ENCODE measurements around the gene OR11H7.
"Not testable (repeated sequence)": the region's sequence is repeated elsewhere in the genome, so short reads cannot be mapped to it uniquely, and the experiment has no call there.

The OR11H7 gene

DNA sequence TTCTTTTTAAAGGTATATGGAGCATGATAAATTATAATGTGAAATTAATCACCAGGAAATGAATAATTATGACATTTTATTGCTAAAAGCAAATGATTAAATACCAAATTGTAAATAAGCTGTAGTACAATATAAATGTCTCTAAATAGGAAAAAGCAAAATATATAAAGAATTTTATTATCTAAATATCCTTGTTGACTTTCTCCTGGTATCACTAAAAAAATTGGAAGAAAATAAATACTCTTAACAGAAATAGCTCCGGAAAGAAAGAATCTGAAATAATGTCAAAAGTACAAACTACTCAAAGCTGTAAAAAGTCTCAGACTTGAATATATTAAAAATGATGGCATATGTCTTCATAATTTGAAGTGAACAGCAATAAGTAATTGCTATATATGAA is at the start of gene OR11H7:
Gene OR11H7 (plus strand): TSS at position 301 of the 400 bp plus-strand sequence.
- no peaks in the 10 kb centered on the region for H3K36me3 ChIP-seq (ENCODE audit: insufficient read depth, low read length)
- H3K4me3 ChIP-seq (ENCODE audit: low read length): no peak within 1 kb of the TSS
- H2AFZ ChIP-seq (ENCODE audit: low read depth, low read length): no peak within 1 kb of the TSS
- no peaks in the 10 kb centered on the region for H3K4me1 ChIP-seq (ENCODE audit: insufficient read depth, low read length)
- peaks cover 2% of the 10 kb centered on the region for H3K27me3 ChIP-seq (ENCODE audit: insufficient read depth, low read length)
- no peaks in the 10 kb centered on the region for H3K9me3 ChIP-seq (ENCODE audit: low read length)

DNA sequence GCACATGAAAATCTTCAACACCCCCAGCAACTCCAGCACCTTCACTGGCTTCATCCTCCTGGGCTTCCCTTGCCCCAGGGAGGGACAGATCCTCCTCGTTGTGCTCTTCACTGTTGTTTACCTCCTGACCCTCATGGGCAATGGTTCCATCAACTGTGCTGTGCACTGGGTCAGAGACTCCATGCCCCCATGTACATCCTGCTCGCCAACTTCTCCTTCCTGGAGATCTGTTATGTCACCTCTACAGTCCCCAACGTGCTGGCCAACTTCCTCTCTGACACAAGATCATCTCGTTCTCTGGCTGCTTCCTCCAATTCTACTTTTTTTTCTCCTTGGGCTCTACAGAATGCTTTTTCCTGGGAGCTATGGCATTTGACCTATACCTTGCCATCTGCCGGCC is 49.6 kb upstream of the OR11H7 start:
- Histone ChIP-seq H2AFZ (ENCODE audit: low read depth, low read length) (no peak overlapping the region), H3K4me1 (ENCODE audit: insufficient read depth, low read length) (no peaks in the 10 kb centered on the region), H3K4me3 (ENCODE audit: low read length) (no peak overlapping the region), H3K27me3 (ENCODE audit: insufficient read depth, low read length) (peaks cover 2% of the 10 kb centered on the region), H3K9me3 (ENCODE audit: low read length) (no peaks in the 10 kb centered on the region), H3K36me3 (ENCODE audit: insufficient read depth, low read length) (no peaks in the 10 kb centered on the region)

DNA sequence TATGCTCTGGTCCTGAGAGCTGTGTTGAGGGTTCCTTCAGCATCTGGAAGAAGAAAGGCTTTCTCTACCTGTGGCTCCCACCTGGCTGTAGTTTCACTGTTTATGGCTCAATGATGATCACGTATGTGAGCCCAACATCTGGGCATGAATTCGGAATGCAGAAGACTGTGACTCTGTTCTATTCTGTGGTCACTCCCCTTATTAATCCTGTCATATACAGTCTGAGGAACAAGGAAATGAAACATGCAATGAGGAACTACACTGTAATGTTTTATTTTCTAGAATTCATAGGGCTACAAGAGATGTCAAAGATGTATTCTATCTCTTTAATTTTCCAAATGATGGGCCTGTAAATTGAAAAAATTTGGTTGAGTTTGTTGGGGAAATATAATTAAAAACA is 48.9 kb upstream of the OR11H7 start:
- no peaks in the 10 kb centered on the region for H3K9me3 ChIP-seq (ENCODE audit: low read length)
- no peaks in the 10 kb centered on the region for H3K36me3 ChIP-seq (ENCODE audit: insufficient read depth, low read length)
- no peak overlapping the region for H2AFZ ChIP-seq (ENCODE audit: low read depth, low read length)
- H3K4me3 ChIP-seq (ENCODE audit: low read length): no peak overlapping the region
- peaks cover 2% of the 10 kb centered on the region for H3K27me3 ChIP-seq (ENCODE audit: insufficient read depth, low read length)
- H3K4me1 ChIP-seq (ENCODE audit: insufficient read depth, low read length): no peaks in the 10 kb centered on the region

DNA sequence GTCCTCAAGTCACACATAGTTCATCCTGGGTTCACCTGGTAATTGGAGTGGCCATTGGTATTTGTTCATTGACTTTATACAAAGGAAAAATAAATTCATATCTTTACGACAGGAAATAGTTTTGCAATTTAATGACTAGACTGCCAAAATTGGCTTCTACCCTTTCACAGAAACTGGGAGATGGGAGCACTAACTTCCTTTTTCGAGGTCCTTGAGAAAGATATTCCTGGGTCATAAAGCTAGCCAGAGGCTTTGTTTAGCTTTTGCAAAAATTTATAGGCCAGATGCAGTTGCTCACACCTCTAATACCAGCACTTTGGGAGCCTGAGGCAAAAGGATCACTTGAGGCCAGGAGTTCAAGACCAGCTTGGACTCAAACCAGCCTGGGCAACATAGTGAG is 48.3 kb upstream of the OR11H7 start:
- Histone ChIP-seq H2AFZ (ENCODE audit: low read depth, low read length) (no peak overlapping the region), H3K4me3 (ENCODE audit: low read length) (no peak overlapping the region), H3K4me1 (ENCODE audit: insufficient read depth, low read length) (no peaks in the 10 kb centered on the region), H3K9me3 (ENCODE audit: low read length) (no peaks in the 10 kb centered on the region), H3K36me3 (ENCODE audit: insufficient read depth, low read length) (no peaks in the 10 kb centered on the region), H3K27me3 (ENCODE audit: insufficient read depth, low read length) (peaks cover 2% of the 10 kb centered on the region)

DNA sequence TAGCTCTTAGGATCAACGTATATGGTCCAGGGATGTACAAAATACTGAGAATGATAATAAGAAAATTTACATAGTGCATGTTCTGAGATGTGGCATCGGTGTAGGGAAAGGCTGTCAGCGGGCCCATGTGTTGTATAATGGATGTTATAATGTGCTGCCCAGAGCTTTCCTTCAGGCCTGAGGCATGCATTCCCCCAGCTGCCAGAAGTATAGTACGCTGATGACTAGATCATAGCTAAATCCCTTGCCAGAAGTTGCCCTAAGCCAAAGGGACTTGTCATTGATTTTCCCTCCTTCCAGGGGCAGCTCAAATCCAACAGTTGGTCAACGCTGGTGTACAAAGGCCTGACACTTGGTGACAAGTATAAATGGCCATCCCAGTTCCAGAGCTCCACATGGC is 44.6 kb upstream of the OR11H7 start:
- H3K4me3 ChIP-seq (ENCODE audit: low read length): no peak overlapping the region
- H2AFZ ChIP-seq (ENCODE audit: low read depth, low read length): no peak overlapping the region
- no peaks in the 10 kb centered on the region for H3K36me3 ChIP-seq (ENCODE audit: insufficient read depth, low read length)
- H3K4me1 ChIP-seq (ENCODE audit: insufficient read depth, low read length): no peaks in the 10 kb centered on the region
- H3K9me3 ChIP-seq (ENCODE audit: low read length): no peaks in the 10 kb centered on the region
- peaks cover 2% of the 10 kb centered on the region for H3K27me3 ChIP-seq (ENCODE audit: insufficient read depth, low read length)

DNA sequence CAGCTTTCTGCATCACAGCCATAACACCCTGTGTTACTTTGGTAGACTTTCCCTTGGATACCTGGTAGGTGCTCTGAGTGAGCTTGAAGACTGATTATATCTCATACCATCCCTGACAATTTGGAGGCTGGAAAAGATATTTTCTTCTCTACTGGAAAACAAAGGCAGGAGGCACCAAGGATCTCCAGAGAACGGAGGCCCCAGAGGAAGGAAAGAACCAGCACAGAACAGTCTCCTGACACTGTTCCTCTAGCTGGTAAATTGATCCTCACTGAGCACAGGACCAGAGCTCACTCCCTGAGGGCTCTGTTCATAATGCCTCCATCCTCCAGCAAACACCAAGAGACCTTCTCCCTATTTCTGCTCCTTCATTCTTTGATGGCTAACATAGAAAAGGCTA is 38.2 kb upstream of the OR11H7 start, which contains the start of gene OR11G2:
Gene OR11G2 (plus strand): TSS at position 301 of the 400 bp plus-strand sequence. CDS start 6,542 bp downstream, outside the sequence.
- Histone ChIP-seq H3K36me3 (ENCODE audit: insufficient read depth, low read length) (no peaks in the 10 kb centered on the region), H3K9me3 (ENCODE audit: low read length) (no peaks in the 10 kb centered on the region), H2AFZ (ENCODE audit: low read depth, low read length) (no peak within 1 kb of the TSS)

DNA sequence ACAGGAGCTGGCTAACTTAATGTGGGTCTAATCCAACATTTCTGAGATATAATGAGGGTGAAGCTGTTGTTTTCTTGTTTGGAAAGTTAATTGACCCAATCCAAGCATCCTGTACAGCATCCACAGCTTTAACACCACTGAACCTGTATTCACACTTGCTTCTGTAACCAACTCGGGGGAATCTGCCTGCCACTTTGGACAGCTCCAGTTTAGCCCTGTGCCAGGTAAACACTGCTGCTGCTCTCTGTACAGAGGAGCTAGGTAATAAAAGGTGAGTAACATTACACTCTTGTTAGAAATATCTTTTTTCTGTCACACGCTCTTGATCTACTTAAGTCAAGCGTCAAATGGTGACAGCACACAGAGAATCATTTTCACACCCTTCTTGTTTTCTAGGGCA is 37.4 kb upstream of the OR11H7 start:
- no peaks in the 10 kb centered on the region for H3K36me3 ChIP-seq (ENCODE audit: insufficient read depth, low read length)
- peaks cover 7% of the 10 kb centered on the region for H3K27me3 ChIP-seq (ENCODE audit: insufficient read depth, low read length)
- H3K4me3 ChIP-seq (ENCODE audit: low read length): no peak overlapping the region
- no peaks in the 10 kb centered on the region for H3K9me3 ChIP-seq (ENCODE audit: low read length)
- H3K4me1 ChIP-seq (ENCODE audit: insufficient read depth, low read length): no peaks in the 10 kb centered on the region
- H2AFZ ChIP-seq (ENCODE audit: low read depth, low read length): no peak overlapping the region

More for the DNA sequence above, 38.2 kb upstream of the OR11H7 start, which contains the start of gene OR11G2:
- peaks cover 7% of the 10 kb centered on the region for H3K27me3 ChIP-seq (ENCODE audit: insufficient read depth, low read length)
- no peaks in the 10 kb centered on the region for H3K4me1 ChIP-seq (ENCODE audit: insufficient read depth, low read length)
- no peak within 1 kb of the TSS for H3K4me3 ChIP-seq (ENCODE audit: low read length)

DNA sequence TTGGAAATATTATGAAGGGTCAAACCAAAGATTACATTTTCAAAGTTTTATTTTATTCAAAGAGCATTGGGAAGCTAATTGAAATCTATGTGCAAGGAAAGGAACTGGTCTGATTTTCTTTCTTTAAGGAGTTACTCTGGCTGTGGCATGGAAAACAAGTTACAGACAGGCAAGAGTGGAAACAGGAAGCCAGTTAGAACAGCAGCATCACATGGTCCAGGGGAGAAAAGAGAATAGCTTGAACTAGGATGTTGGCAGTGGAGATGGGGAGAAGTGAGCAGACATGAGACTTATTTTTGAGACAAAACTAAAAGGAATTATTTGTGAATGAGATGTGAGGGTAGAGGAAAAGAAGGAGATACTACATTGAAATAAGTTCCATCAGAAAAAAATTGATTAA is 34.7 kb upstream of the OR11H7 start:
- Histone ChIP-seq H3K27me3 (ENCODE audit: insufficient read depth, low read length) (peaks cover 11% of the 10 kb centered on the region), H3K4me3 (ENCODE audit: low read length) (no peak overlapping the region), H3K4me1 (ENCODE audit: insufficient read depth, low read length) (no peaks in the 10 kb centered on the region), H3K36me3 (ENCODE audit: insufficient read depth, low read length) (no peaks in the 10 kb centered on the region), H3K9me3 (ENCODE audit: low read length) (no peaks in the 10 kb centered on the region), H2AFZ (ENCODE audit: low read depth, low read length) (no peak overlapping the region)

DNA sequence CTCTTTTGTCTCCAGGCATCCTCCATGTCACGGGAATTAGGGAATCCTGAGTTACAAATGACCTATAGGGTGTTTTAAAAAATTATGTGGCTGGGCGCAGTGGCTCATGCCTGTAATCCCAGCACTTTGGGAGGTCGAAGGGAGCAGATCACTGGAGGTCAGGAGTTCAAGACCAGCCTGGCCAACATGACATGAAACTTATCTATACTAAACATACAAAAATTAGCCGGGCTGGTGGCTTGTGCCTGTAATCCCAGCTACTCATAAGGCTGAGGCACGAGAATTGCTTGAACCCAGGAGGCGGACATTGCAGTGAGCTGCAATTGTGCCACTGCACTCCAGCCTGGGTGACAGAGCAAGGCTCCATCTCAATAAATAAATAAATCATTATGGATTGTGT is 33.6 kb upstream of the OR11H7 start:
- peaks cover 11% of the 10 kb centered on the region for H3K27me3 ChIP-seq (ENCODE audit: insufficient read depth, low read length)
- H3K4me1 ChIP-seq (ENCODE audit: insufficient read depth, low read length); H2AFZ ChIP-seq (ENCODE audit: low read depth, low read length); H3K36me3 ChIP-seq (ENCODE audit: insufficient read depth, low read length); H3K4me3 ChIP-seq (ENCODE audit: low read length); H3K9me3 ChIP-seq (ENCODE audit: low read length): not testable (repeated sequence)

DNA sequence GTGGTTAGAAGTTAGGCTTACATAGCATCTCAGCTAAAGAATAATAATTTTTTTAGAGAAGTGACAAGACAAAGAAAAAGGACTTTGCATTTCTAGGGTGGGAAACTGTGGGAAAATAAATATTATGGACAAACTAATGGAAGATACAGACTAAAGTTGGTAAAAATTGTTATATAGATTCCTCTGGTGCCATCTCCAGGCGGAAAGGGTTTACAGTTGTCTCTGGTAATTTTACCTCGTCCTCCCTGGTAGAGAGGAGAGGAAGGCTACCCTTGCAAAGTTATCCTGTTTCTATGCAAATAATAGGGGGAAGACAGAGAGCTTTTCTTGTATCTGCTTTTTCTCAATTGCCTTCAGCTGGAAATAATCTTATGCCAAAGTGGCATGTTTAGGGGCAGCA is 32.9 kb upstream of the OR11H7 start:
- Histone ChIP-seq H3K4me1 (ENCODE audit: insufficient read depth, low read length) (no peaks in the 10 kb centered on the region), H2AFZ (ENCODE audit: low read depth, low read length) (no peak overlapping the region), H3K4me3 (ENCODE audit: low read length) (no peak overlapping the region), H3K27me3 (ENCODE audit: insufficient read depth, low read length) (peaks cover 11% of the 10 kb centered on the region), H3K9me3 (ENCODE audit: low read length) (no peaks in the 10 kb centered on the region), H3K36me3 (ENCODE audit: insufficient read depth, low read length) (no peaks in the 10 kb centered on the region)

DNA sequence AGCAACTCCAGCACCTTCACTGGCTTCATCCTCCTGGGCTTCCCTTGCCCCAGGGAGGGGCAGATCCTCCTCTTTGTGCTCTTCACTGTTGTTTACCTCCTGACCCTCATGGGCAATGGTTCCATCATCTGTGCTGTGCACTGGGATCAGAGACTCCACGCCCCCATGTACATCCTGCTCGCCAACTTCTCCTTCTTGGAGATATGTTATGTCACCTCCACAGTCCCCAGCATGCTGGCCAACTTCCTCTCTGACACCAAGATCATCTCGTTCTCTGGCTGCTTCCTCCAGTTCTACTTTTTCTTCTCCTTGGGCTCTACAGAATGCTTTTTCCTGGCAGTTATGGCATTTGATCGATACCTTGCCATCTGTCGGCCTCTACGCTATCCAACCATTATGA is 31.3 kb upstream of the OR11H7 start:
- no peaks in the 10 kb centered on the region for H3K9me3 ChIP-seq (ENCODE audit: low read length)
- peaks cover 8% of the 10 kb centered on the region for H3K27me3 ChIP-seq (ENCODE audit: insufficient read depth, low read length)
- H3K4me3 ChIP-seq (ENCODE audit: low read length): no peak overlapping the region
- no peak overlapping the region for H2AFZ ChIP-seq (ENCODE audit: low read depth, low read length)
- no peaks in the 10 kb centered on the region for H3K36me3 ChIP-seq (ENCODE audit: insufficient read depth, low read length)
- H3K4me1 ChIP-seq (ENCODE audit: insufficient read depth, low read length): no peaks in the 10 kb centered on the region

DNA sequence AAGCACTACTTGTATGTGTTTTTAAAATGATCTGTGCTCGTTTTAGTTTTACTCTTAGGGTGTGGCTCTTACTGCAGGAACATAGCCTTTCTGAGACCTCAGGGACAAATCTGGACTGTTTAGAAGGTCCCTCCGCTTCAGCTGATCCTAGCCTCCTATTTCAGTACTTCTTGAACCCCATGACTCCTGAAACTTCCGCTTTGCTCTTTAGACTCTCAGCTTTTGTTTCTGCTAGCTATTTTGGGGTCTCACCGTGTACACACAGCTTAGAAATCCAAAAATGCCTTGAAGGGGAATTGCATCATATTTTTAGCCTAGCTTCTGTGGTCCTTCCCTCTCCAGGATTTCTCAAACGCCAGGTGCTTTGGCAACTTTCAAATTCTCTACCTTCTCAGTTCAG is 29.8 kb upstream of the OR11H7 start:
- Histone ChIP-seq H3K36me3 (ENCODE audit: insufficient read depth, low read length) (no peaks in the 10 kb centered on the region), H2AFZ (ENCODE audit: low read depth, low read length) (no peak overlapping the region), H3K27me3 (ENCODE audit: insufficient read depth, low read length) (peaks cover 8% of the 10 kb centered on the region), H3K4me3 (ENCODE audit: low read length) (no peak overlapping the region), H3K4me1 (ENCODE audit: insufficient read depth, low read length) (no peaks in the 10 kb centered on the region), H3K9me3 (ENCODE audit: low read length) (no peaks in the 10 kb centered on the region)

DNA sequence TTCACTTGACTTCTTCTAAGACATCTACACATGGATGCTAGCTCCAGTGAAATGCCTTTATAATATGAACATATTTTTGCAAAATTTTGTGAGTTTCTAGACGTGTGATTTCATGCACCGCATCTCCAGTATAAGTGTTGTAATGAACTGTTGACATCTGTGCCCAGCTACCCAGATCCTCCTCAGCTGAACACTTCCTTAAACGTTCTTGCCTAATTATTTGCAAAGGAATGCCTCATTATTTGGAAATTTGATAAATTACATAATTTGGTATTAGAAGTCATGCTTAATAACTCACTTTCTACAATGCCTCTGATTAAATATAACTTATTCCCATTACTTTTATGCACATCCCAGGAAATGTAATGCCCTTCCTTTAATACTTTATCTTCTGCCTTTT is 24.1 kb upstream of the OR11H7 start:
- no peaks in the 10 kb centered on the region for H3K27me3 ChIP-seq (ENCODE audit: insufficient read depth, low read length)
- no peak overlapping the region for H2AFZ ChIP-seq (ENCODE audit: low read depth, low read length)
- H3K9me3 ChIP-seq (ENCODE audit: low read length): no peaks in the 10 kb centered on the region
- no peak overlapping the region for H3K4me3 ChIP-seq (ENCODE audit: low read length)
- H3K36me3 ChIP-seq (ENCODE audit: insufficient read depth, low read length): no peaks in the 10 kb centered on the region
- no peaks in the 10 kb centered on the region for H3K4me1 ChIP-seq (ENCODE audit: insufficient read depth, low read length)

DNA sequence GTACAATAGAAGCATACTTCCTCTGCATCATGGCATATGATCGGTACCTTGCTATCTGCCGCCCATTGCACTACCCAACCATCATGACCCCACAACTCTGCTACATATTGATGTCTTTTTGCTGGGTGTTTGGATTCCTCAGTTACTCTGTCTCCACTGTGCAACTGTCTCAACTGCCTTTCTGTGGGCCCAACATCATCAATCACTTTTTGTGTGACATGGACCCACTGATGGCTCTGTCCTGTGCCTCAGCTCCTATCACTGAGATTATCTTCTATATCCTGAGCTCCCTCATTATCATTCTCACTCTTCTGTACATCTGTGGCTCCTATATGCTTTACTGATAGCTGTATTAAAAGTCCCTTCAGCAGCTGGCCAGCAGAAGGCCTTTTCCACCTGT is 19.2 kb upstream of the OR11H7 start:
- no peaks in the 10 kb centered on the region for H3K9me3 ChIP-seq (ENCODE audit: low read length)
- H3K4me1 ChIP-seq (ENCODE audit: insufficient read depth, low read length): no peaks in the 10 kb centered on the region
- H3K36me3 ChIP-seq (ENCODE audit: insufficient read depth, low read length): no peaks in the 10 kb centered on the region
- no peak overlapping the region for H3K4me3 ChIP-seq (ENCODE audit: low read length)
- H3K27me3 ChIP-seq (ENCODE audit: insufficient read depth, low read length): no peaks in the 10 kb centered on the region
- no peak overlapping the region for H2AFZ ChIP-seq (ENCODE audit: low read depth, low read length)
